CD4-positive, alpha-beta T cell treated with Interleukin-2 at 100 ng/mL for 4 hours (primary cell): Measurements from ENCODE around the gene DMPK.
"Not testable (repeated sequence)": the region's sequence is repeated elsewhere in the genome, so short reads cannot be mapped to it uniquely, and the experiment has no call there.

Experiments
- DNase-seq: peaks from one replicate; pipeline ENCODE4 v3.0.0-alpha.2; 2020; ENCODE audit warnings: low spot score

Gene DMPK

GRCh38 chr19:45739498-45740439, 42.5 kb downstream of the DMPK start:
- DNase-seq = no peak

- no peak for DNase-seq
Measured at GRCh38 chr19:45733160-45733810, 49.0 kb downstream of the DMPK start, which contains the start of gene MEIOSIN. MEIOSIN (plus strand) TSS chr19:45733439; CDS start chr19:45735377, 1,938 bp downstream.

- DNase-seq = peak; percentile 96
Measured at GRCh38 chr19:45730368-45731288, 51.7 kb downstream of the DMPK start, which contains the start of gene FBXO46. FBXO46 (minus strand) TSS chr19:45730896; CDS start chr19:45713495, 17,401 bp downstream.

GRCh38 chr19:45729800-45730290, 52.4 kb downstream of the DMPK start:
- DNase-seq = no peak

GRCh38 chr19:45728683-45729082, 53.6 kb downstream of the DMPK start:
- DNase-seq = not testable (repeated sequence)

GRCh38 chr19:45720065-45720464, 62.2 kb downstream of the DMPK start:
- DNase-seq = not testable (repeated sequence)
